Mucosa of gallbladder (tissue), 1 donor: ENCODE results near the gene USP21. TPM values are rescaled to one million over a fixed set of nuclear protein-coding genes. Genes with fewer than 3 reads are reported as not detected.
A peak's percentile ranks its signal among the peaks of the same experiment; 100 is the strongest.

ENCODE experiments used
- DNase-seq: peaks from one replicate; pipeline ENCODE4 v3.0.0-alpha.2; 2020; ENCODE audit warnings: low spot score
- total RNA-seq: library from RNA; stranded (reverse); gene quantifications from one replicate; pipeline ENCODE4 v1.2.1, GENCODE V29; 2021
- donor health status: DM: no; HTN: no; CAD: no.

USP21 gene
- total RNA-seq, 1 donor from 2014 or later = 42.4 TPM

DNA sequence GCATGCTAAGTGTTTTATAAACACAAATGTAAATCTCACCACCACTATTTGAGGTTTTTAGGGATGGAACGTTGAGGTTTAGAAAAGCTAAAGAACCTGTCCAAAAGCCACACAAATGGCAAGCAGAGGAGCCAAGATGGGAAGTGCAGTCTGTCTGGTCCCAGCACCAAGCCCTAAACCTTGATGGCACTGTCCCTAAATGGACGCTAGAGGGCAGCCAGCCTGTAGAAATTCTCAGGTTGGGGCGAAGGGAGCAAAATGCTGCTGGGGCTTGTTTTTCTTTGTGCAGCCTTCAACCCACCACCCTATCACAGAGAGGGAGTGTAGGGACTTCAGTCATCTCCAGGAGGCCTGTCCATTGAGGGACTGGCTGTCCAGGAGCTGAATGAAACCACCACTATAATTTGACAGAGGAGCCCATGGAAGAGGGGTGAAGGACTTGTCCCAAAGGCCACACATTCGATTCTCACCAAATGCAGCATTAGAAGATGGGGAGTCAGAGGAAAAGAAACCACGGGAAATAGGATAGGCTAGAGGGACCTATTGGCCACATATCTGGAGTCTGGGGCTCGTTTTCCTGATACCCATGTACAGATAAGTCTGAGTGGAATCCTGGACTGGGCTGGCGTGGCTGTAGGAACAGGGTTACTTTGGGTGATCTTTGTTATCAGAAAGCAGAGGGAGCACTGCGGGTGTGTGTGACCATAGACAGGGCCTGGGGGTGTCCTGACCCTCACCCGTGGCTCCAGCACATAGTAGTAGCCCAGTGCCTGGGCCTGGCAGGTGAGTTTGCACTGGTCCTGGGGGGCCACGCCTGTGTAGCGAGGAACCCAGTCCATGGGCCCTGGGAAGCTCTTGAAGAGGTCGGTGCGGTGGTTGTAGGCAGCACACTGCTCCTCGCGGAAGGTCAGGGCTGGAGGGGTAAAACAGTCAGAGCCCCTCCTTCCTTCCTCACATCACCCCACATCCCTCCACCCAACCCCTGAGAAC, 33.5 kb downstream of the USP21 start:
- peak; percentile 69 for DNase-seq

DNA sequence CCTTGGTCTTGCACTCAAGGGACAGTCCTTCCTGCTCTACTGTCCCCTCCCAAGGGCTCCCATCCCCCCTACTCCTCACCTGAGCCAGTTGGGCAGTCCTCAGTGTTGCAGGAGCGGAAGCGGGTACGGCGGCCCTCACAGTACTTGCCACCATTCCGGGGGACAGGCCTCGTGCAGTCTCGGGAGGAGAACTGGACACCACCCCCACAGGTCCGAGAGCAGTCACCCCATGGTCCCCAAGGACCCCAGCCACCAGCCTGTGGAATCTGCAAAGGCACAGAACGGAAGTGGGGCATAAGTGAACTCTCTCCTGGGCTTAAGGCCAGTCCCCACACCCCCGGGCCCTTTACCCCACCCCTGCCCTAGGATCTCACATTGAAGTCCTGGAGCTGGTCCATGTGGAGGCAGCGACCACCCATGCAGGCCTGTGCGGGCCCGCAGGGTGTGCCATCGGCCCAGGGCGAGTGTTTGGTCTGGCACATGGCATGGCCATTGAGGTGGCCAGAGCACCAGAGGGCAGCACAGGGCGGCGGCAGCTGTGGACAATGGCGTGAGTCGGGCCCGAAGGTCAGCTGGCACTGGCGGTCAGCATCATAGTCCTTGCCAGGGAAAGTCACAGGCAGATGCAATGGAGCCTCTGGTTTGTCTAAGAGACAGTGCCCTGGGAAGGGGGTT, 34.4 kb downstream of the USP21 start:
- DNase-seq = no peak

DNA sequence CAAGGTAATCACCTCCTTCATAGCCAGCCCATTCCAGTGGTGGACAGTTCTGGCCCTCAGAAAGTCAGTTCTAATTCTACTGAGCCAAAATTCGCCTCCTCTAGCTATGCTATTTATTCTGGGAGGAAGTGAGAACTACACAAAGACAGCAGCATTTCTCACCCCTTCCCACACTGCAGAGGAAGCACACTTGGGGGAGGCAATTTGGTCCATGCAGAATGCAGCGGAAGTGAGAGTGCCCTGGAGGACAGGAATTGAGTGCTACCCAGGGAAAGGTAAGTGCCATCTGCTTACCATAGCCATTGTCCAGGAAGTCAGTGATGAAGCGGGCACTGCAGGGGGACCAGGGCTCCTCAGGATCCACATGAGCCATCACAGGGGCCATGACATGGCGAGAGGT, 35.9 kb downstream of the USP21 start:
- no peak for DNase-seq

DNA sequence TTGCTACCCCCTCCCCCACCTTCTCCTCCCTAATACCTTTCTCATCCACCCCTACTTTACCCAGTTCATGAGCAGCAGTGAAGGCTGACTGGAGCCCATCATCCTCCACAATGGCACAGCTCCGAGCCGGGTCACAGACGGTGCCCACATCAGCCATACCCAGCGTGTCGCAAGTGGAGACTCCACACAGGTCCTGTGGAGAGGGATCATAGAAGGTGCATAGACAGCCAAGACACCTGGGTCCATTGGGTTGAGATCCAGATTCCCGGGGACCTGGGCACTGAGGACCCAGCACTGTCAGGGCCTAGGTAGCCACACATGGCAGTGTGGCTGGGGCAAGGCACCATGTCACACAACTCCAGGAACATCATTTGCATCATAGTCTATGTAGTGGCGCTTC, 36.8 kb downstream of the USP21 start:
- no peak for DNase-seq

DNA sequence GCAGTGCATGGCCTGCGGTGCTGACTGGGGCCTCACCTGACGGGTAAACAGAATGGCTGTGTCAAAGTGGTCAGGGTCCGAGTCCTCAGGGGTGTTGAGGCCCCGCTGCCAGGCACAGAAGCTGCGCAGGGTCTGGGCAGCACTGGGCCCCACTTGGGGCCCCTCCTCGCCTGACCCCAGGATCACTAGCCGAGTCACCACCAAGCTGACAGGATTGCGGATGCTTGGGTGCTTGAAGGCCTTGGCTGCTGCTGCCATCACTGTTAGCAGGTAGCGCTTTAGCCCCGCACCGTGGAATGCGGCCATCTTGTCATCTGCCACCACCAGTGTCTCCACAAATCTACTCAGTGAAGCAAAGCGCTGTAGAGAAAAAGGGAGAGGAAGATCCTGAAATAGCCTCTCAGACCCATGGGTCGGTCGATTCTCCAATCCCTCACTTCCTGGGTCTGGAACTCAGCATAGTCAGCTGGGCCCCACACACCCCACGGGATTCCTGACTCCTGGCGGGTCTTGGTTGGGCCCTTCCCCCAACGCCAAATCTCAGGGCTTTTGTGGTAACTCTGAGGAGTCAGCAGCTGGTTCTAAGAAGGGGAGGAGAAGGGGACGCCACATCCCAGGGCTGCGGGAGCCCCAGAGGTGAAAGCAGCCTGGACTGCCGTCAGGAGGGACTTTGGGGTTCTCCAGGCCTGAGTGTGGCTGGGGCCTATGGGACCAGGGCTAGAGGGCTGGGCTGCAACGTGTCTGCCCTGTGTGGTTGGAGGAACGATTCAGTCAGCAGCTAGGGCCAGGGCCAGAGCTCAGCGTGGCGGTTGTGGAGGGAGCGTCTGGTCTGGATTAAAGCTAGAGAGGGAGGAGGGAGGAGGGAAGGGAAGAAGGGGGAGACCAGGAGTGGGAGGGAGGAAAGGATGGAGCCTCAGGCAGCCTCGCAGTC, 37.5 kb downstream of the USP21 start:
- DNase-seq = peak; percentile 56

DNA sequence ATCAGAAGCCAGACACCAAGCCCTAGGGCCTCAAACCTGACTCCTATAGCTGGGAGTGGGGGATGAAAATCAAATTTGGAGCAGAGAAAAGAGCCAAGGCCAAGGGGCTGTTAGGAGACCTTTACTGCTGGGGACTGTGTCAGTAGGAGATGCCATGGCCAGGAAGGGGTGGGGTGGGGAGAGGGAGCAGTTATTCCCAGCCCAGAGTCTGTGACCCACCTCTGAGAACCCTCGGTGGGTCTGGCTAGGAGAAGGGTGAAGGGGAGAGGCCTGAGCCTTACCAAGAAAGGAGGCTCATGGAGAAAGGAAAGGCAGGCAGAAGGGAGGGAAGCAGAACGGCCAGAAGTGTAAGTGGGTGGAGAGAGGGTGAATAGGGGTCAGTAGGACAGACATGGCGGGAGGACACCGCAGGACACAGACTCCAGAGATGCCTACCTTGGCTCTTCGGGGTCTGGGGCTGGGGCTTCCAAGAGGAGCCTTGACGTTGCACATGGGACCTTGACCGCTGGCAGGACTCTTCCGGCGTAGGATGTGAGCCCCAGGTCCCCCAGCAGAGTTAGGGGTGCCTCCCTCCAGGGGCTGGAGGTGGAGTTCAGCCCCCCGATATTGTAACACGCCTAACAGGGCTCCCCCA, 38.4 kb downstream of the USP21 start:
- no peak for DNase-seq

DNA sequence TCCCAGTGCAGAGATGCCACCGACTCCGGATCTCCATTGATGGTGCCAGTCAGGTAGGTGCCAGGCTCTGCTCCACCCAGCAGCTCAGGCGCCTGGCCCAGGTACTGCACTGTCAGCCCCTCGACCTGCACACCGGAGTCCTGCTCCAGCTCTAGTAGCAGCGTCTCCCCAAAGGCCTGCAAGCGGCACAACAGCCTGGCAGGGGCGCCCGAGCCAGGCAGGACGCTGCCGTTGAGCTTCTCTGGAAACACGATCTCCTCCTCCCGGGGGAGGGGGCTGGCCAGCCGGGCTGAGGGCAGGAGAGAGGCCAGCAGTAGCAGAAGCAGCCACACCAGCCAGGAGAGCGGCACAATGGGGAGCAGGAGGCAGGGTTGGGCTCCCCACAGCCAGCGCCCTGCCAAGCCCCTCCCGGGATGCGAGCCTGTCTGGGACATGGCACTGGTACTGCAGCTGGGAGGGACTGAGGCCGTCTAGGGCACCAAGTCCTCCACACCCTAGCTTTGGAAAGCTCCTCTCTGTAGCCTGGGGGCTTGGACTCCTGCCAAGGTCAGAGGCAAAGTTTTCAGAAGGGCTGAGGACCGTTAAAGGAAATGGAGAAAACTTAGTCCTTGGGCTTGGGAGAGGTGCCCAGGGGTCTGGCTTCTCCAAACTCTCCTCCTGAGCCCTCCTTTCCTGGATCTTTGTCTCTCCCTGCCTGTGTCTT, 39.0 kb downstream of the USP21 start:
- DNase-seq = no peak

DNA sequence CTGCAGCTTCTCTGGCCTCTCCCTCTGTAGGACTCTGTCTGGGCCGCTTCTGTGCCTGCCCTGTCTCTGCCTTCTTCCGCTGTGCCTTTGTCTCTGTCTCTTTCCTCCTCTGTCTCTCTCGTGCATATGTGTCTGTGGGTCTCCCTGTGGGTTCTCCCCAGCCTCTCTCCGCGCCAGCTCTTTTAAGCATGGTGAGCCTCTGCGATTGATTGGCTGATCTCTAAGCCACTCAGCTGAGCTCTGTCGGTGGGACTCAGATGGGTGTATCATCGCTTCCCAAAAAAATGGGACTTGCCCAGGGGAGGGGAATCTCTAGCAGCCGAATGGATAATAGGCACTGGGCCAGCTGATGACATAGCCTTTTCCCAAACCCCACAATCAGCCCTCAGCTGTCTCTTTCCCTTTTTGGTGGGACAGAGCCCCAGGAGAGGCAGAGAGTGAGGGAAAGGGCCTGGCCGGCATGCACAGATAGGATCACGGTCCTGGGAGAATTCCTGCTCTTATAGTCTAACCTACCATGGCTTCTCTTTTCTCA, 39.7 kb downstream of the USP21 start, which contains the start of gene ADAMTS4:
ADAMTS4 (minus strand) TSS at position 158 of the 535 bp plus-strand sequence. CDS start 427 bp downstream, outside the sequence.
- peak; percentile 63 for DNase-seq

DNA sequence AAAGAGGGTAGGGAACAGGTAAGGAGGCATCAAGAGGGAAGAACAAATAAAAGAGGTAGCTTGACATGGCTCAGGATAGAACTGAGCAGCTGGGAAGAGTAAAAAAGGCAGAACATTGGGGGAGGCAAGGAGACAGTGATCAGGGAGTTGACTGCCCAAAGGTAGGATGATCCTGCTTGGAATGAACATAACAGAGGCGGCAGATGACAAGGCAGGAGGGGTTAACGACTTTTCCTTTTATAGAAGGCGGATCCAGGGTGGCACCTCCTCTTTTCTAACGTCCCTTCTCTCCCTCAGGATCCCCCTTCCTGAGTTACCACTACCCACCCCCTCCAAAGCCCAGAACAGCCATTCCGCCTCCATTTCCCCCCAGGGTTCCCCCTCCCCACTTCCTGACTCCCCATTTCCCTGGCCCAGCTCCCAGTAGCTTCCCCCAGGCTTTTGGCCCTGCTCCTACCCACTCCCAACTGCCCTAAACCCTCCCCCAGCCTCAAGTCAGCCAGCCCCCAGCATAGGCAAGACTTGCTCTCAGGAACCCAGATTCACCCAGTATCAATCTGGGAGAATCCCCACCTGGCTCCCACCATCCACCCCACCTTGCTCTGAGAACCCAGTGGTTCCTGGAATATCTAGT, 40.3 kb downstream of the USP21 start:
- DNase-seq = no peak

DNA sequence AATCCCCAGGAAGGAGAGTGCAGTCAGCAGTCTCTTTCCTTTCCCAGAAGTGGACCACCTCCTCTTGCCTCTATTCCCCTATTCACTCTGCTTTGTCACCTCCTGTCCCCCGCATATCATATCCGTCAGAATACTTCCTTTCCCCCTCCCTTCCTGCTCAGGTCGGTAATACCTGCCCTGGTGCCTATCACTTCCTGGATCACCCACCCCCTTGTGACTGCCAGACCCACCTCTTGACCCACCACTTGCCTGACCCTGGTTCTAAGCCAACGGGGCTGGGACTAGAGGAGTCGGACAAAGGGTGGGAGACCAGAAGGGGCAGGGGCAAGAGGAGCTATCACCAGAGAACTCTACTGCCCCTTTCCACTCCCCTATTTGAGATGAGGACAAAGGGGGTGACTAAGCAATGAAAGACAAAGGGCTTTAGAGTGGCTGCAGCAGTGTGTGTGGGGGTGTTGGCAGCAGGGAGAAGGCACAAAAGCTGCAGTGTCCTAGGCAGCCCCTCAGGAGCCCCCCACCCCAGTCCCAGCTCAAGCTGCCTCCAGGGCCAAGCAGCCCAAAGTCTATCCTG, 41.2 kb downstream of the USP21 start:
- no peak for DNase-seq

DNA sequence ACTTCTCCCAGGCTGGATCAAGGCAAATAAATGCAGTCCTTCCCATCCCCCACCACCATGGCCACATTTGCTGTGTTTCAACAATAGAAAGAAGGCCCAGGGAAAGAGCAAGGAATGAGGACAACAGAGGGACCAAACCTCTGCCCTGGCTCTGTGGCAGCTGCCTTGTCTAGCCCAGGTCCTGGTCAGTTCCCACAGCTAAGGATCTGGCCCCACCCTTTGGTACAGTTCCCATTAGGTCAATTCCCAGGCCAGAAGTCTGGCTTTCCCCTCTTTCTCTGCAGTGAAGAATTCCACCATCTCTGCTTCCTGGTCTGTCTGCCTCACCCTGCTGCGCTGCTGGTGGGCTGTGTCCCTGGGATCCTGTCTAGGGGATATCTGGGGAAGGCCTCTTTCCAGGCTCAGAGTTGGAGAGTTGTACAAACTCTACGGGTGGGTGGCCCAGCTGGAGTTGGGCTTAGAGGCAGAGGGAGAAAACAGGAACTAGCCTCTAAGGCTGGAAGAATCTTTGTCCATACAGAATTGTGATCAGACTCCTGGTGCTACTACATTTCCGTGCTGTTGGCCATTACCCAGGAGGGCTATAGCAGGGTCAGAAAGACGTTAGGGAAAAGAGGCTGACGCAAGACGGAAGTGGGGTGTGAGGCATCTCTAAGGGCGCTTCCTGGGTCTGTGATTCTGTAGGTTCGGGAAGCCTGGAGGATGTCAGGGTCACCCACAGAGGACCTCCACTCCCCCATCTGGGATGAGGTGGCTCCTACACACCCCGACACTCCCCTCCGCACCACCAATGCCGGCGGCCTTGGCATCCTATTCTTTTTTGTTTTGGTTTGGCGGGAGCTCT, 41.9 kb downstream of the USP21 start:
- peak; percentile 41 for DNase-seq

DNA sequence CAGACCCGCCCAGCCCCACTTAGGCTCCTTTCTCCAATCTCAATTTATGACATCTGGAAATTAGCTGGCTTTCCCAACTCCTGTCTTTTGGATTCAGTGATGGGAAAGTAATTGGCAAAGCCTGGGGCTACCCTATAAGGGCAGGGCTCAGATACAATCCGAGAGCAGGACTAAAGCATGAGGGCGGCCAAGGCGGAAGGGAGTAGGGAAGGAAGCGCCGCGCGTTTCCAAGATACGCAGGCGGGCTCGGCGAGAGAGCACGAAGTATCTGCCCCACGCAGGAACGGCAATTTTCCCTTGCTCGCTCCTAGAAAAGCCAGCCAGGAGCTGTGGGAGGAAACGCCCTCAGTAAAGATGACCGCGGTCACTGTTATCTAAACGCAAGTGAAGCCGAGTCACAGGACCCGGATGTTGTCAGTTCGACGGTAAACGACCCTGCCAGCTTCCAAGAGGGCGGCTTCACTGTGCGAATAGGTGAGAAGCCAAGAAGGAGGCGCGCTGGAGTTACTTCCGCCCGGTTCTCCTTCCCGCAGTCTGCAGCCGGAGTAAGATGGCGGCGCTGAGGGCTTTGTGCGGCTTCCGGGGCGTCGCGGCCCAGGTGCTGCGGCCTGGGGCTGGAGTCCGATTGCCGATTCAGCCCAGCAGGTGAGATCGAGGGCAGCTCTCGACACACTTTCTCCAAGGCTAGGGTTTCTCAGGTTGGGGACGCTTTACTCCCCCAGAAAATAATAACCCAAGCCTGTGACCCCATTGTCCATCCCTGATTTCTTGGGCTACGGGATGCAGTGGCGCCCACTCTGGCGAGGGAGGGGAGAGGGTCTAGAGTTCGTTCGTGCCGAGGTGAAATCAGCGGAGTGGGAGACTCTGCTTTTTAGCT, 42.8 kb downstream of the USP21 start, which contains the start of gene NDUFS2:
NDUFS2 (plus strand) TSS at position 532 of the 877 bp plus-strand sequence; CDS start at position 551, 19 bp downstream.
- peak; percentile 98 for DNase-seq

DNA sequence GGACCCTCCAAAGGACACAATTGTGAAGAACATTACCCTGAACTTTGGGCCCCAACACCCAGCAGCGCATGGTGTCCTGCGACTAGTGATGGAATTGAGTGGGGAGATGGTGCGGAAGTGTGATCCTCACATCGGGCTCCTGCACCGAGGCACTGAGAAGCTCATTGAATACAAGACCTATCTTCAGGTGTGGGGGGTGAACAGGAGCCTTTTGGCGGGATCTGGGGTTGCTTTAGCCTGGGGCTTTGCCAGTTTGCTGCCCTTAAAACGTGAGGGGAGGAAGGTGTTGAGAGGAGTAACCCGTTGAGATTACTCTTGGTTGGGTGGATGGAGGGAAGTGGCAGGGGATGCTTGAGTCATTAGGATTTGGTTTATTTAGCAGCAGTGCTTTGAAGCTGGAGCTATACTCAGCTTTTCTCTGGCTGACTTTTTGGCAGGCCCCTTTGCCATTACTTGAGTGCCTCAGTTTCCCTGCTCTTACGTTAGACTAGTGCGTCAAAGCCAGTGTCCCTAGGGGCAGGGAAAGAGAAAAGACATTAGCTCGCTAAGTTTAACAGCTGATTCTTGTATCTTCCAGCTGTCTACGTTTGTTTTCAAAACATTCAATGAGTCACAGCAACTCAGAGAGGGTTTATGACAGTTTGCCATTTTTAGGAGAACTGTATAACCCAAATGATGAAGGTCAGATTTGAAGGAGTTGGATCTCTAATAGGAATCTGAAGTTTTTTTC, 47.3 kb downstream of the USP21 start:
- no peak for DNase-seq

DNA sequence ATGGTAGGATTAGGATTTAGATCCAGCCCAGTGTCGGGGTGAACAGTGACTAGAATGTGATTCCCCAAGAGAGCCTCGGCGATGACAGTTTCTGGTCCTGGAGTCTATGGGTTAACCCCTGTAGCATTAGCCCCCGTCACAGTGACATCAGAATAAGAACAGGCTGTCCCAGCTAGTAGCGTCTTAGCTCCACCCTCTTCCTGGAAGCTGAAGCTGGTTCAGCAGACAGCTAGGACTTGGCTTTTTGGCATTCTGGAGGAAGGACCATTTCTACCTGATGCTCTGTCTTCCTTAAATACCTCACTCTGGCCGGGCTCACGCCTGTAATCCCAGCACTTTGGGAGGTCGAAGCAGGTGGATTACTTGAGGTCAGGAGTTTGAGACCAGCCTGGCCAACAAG, 47.9 kb downstream of the USP21 start:
- DNase-seq = peak; percentile 43

DNA sequence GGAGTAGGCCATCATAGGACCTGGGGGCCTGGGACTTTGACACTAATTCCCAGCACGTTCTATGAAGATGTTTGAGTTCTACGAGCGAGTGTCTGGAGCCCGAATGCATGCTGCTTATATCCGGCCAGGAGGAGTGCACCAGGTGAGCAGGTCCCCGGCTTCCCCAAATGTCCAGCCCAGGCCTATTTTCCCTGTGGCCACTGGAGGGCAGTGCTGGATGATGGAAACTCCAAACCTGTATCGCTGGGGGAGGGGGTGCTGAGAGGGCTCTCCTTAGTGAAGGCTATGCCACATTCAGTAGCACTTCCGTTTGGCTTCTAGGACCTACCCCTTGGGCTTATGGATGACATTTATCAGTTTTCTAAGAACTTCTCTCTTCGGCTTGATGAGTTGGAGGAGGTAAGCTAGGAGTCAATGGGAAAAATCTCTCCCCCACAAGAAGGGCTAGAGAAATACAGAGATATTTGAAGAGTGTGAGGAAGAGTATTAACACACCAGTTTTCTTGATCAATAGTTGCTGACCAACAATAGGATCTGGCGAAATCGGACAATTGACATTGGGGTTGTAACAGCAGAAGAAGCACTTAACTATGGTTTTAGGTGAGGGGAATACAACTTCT, 50.6 kb downstream of the USP21 start:
- DNase-seq = peak; percentile 69

DNA sequence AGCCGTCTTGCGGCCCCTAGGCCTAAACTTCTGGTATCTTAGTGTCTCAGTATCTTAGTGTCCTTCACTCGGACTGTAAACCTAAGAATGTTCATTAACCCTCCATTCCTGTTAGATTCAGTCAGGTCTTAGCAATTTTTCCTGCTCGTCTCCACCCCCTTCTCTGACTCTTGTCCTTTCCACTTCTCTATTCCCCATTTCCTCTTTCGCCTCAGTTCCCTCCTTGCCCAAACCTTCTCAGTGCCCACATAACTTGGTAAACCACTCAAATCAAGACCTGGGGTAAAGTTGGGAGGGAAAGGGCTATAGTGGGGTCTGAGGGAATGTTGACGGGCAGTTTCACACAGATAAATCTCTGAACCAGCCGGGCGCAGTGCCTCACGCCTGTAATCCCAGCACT, 55.1 kb downstream of the USP21 start:
- DNase-seq = no peak
